Measurements from ENCODE around the gene CMIP. TPM values are rescaled to one million over a fixed set of nuclear protein-coding genes. Genes with fewer than 3 reads are reported as not detected.

CMIP gene
- polyA plus RNA-seq, 1 donor from 2014 or later: 15.1 TPM

GRCh38 chr16:81505011-81505661 lies 60.5 kb downstream of the CMIP start:
- Histone ChIP-seq H2AFZ (ENCODE audit: low read depth, low read length) (no peak overlapping the region), H3K79me2 (replicated peaks; ENCODE audit: insufficient read depth, low read length) (peaks cover 39% of the 10 kb centered on the region), H3K4me3 (ENCODE audit: low read length) (no peak overlapping the region), H3K9me3 (ENCODE audit: low read length) (no peaks in the 10 kb centered on the region), H3K27ac (ENCODE audit: low read length) (no peak overlapping the region), H3K9ac (ENCODE audit: low read length) (no peak overlapping the region), H3F3A (ENCODE audit: insufficient read depth, low read length, poor library complexity, severe bottlenecking) (no peaks in the 10 kb centered on the region), H3K4me2 (ENCODE audit: low read length) (no peak overlapping the region), H3K36me3 (ENCODE audit: insufficient read depth, low read length) (no peaks in the 10 kb centered on the region), H3K27me3 (ENCODE audit: insufficient read depth, low read depth, low read length) (no peaks in the 10 kb centered on the region), H4K20me1 (ENCODE audit: insufficient read depth) (no peaks in the 10 kb centered on the region), H3K9me2 (ENCODE audit: insufficient read depth, low read length) (no peaks in the 10 kb centered on the region)
- no peak for TF ChIP-seq POLR2AphosphoS5 (IDR thresholded peaks at IDR 0.05)
- TF ChIP-seq EP300 (conservative IDR thresholded peaks at IDR 0.05; ENCODE audit: poor library complexity, severe bottlenecking): no peak
- TF ChIP-seq RAD21 (conservative IDR thresholded peaks at IDR 0.05): no peak
- TF ChIP-seq EZH2 (IDR thresholded peaks at IDR 0.05; ENCODE audit: borderline replicate concordance, insufficient read depth, low read length, poor library complexity, severe bottlenecking): no peak
- TF ChIP-seq MXI1 (conservative IDR thresholded peaks at IDR 0.05; ENCODE audit: poor library complexity, severe bottlenecking): no peak
- no peak for TF ChIP-seq TAF1 (IDR thresholded peaks at IDR 0.05; ENCODE audit: low read depth)
- TF ChIP-seq SMC3 (conservative IDR thresholded peaks at IDR 0.05; ENCODE audit: poor library complexity): no peak
- TF ChIP-seq, protein P1, sequence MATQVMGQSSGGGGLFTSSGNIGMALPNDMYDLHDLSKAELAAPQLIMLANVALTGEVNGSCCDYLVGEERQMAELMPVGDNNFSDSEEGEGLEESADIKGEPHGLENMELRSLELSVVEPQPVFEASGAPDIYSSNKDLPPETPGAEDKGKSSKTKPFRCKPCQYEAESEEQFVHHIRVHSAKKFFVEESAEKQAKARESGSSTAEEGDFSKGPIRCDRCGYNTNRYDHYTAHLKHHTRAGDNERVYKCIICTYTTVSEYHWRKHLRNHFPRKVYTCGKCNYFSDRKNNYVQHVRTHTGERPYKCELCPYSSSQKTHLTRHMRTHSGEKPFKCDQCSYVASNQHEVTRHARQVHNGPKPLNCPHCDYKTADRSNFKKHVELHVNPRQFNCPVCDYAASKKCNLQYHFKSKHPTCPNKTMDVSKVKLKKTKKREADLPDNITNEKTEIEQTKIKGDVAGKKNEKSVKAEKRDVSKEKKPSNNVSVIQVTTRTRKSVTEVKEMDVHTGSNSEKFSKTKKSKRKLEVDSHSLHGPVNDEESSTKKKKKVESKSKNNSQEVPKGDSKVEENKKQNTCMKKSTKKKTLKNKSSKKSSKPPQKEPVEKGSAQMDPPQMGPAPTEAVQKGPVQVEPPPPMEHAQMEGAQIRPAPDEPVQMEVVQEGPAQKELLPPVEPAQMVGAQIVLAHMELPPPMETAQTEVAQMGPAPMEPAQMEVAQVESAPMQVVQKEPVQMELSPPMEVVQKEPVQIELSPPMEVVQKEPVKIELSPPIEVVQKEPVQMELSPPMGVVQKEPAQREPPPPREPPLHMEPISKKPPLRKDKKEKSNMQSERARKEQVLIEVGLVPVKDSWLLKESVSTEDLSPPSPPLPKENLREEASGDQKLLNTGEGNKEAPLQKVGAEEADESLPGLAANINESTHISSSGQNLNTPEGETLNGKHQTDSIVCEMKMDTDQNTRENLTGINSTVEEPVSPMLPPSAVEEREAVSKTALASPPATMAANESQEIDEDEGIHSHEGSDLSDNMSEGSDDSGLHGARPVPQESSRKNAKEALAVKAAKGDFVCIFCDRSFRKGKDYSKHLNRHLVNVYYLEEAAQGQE (IDR thresholded peaks at IDR 0.05; ENCODE audit: borderline replicate concordance): no peak
- TF ChIP-seq, protein P2, sequence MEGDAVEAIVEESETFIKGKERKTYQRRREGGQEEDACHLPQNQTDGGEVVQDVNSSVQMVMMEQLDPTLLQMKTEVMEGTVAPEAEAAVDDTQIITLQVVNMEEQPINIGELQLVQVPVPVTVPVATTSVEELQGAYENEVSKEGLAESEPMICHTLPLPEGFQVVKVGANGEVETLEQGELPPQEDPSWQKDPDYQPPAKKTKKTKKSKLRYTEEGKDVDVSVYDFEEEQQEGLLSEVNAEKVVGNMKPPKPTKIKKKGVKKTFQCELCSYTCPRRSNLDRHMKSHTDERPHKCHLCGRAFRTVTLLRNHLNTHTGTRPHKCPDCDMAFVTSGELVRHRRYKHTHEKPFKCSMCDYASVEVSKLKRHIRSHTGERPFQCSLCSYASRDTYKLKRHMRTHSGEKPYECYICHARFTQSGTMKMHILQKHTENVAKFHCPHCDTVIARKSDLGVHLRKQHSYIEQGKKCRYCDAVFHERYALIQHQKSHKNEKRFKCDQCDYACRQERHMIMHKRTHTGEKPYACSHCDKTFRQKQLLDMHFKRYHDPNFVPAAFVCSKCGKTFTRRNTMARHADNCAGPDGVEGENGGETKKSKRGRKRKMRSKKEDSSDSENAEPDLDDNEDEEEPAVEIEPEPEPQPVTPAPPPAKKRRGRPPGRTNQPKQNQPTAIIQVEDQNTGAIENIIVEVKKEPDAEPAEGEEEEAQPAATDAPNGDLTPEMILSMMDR (IDR thresholded peaks at IDR 0.05; ENCODE audit: poor library complexity, severe bottlenecking): no peak

- no peaks in the 10 kb centered on the region for H3F3A ChIP-seq (ENCODE audit: insufficient read depth, low read length, poor library complexity, severe bottlenecking)
- no peaks in the 10 kb centered on the region for H3K27me3 ChIP-seq (ENCODE audit: insufficient read depth, low read depth, low read length)
- peaks cover 50% of the 10 kb centered on the region for H3K79me2 ChIP-seq (replicated peaks; ENCODE audit: insufficient read depth, low read length)
- TF ChIP-seq POLR2AphosphoS5 (IDR thresholded peaks at IDR 0.05) (no peak), EZH2 (IDR thresholded peaks at IDR 0.05; ENCODE audit: borderline replicate concordance, insufficient read depth, low read length, poor library complexity, severe bottlenecking) (no peak), RAD21 (conservative IDR thresholded peaks at IDR 0.05) (no peak), SMC3 (conservative IDR thresholded peaks at IDR 0.05; ENCODE audit: poor library complexity) (no peak), TAF1 (IDR thresholded peaks at IDR 0.05; ENCODE audit: low read depth) (no peak), MXI1 (conservative IDR thresholded peaks at IDR 0.05; ENCODE audit: poor library complexity, severe bottlenecking) (no peak), EP300 (conservative IDR thresholded peaks at IDR 0.05; ENCODE audit: poor library complexity, severe bottlenecking) (no peak)
- TF ChIP-seq, protein P2 (IDR thresholded peaks at IDR 0.05; ENCODE audit: poor library complexity, severe bottlenecking): no peak
- TF ChIP-seq, protein P1 (IDR thresholded peaks at IDR 0.05; ENCODE audit: borderline replicate concordance): no peak
- H2AFZ ChIP-seq (ENCODE audit: low read depth, low read length): no peak overlapping the region
- no peaks in the 10 kb centered on the region for H3K9me2 ChIP-seq (ENCODE audit: insufficient read depth, low read length)
- H3K9ac ChIP-seq (ENCODE audit: low read length): no peak overlapping the region
- no peaks in the 10 kb centered on the region for H3K36me3 ChIP-seq (ENCODE audit: insufficient read depth, low read length)
- H3K4me2 ChIP-seq (ENCODE audit: low read length): no peak overlapping the region
- no peaks in the 10 kb centered on the region for H3K9me3 ChIP-seq (ENCODE audit: low read length)
- H4K20me1 ChIP-seq (ENCODE audit: insufficient read depth): no peaks in the 10 kb centered on the region
- H3K4me3 ChIP-seq (ENCODE audit: low read length): no peak overlapping the region
- no peak overlapping the region for H3K27ac ChIP-seq (ENCODE audit: low read length)
These were observed 64.8 kb downstream of the CMIP start for GRCh38 chr16:81509404-81509803.
